Measurements from ENCODE around the gene CFB.

CFB gene

DNA sequence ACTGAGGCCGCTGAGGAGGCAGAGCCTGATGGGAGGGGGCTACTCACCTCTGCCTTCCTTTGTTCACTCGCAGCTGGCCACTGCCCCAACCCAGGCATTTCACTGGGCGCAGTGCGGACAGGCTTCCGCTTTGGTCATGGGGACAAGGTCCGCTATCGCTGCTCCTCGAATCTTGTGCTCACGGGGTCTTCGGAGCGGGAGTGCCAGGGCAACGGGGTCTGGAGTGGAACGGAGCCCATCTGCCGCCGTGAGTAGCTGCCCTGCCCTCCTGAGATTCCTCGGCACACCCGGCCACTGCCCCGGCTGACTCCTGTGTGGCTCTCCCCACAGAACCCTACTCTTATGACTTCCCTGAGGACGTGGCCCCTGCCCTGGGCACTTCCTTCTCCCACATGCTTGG, 12.4 kb upstream of the CFB start:
- H3K4me3 ChIP-seq (ENCODE audit: severe bottlenecking) = no peak overlapping the region
- no peaks in the 10 kb centered on the region for H3K27me3 ChIP-seq (ENCODE audit: insufficient read depth, poor library complexity, severe bottlenecking)
- DNase-seq (ENCODE audit: low spot score) (no peak), ATAC-seq (ENCODE audit: low read depth) (no peak)
- H3K9me3 ChIP-seq (ENCODE audit: severe bottlenecking) = peaks cover 1% of the 10 kb centered on the region
- TF ChIP-seq, protein P1, sequence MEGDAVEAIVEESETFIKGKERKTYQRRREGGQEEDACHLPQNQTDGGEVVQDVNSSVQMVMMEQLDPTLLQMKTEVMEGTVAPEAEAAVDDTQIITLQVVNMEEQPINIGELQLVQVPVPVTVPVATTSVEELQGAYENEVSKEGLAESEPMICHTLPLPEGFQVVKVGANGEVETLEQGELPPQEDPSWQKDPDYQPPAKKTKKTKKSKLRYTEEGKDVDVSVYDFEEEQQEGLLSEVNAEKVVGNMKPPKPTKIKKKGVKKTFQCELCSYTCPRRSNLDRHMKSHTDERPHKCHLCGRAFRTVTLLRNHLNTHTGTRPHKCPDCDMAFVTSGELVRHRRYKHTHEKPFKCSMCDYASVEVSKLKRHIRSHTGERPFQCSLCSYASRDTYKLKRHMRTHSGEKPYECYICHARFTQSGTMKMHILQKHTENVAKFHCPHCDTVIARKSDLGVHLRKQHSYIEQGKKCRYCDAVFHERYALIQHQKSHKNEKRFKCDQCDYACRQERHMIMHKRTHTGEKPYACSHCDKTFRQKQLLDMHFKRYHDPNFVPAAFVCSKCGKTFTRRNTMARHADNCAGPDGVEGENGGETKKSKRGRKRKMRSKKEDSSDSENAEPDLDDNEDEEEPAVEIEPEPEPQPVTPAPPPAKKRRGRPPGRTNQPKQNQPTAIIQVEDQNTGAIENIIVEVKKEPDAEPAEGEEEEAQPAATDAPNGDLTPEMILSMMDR (IDR thresholded peaks at IDR 0.05; ENCODE audit: poor library complexity, severe bottlenecking) = no peak
- no peak overlapping the region for H3K27ac ChIP-seq (ENCODE audit: poor library complexity, severe bottlenecking)
- no peaks in the 10 kb centered on the region for H3K4me1 ChIP-seq (ENCODE audit: insufficient read depth, poor library complexity, severe bottlenecking)
- no peaks in the 10 kb centered on the region for H3K36me3 ChIP-seq (ENCODE audit: low read depth)

DNA sequence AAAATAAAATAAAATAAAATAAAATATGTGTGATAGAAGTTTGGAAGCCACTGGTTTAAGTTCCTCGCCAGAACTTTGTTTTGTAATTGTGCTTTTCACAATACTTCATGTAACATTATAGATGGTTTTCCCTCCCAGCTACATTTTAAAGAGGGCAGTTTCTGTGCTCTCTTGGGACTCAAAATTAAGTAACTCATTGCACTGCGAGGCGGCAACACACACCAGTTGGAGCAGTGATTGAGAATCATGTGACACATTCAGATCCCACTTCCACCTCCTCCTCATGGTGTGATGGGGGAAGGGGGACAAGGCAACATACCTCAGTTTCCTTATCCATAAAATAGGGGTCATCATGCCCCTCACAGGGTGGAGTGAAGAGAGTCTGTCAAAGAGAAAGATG, 10.9 kb upstream of the CFB start:
- ATAC-seq (ENCODE audit: low read depth) = no peak
- DNase-seq (ENCODE audit: low spot score) = no peak
- no peak overlapping the region for H3K4me3 ChIP-seq (ENCODE audit: severe bottlenecking)
- H3K9me3 ChIP-seq (ENCODE audit: severe bottlenecking) = peaks cover 1% of the 10 kb centered on the region
- H3K36me3 ChIP-seq (ENCODE audit: low read depth) = no peaks in the 10 kb centered on the region
- H3K27ac ChIP-seq (ENCODE audit: poor library complexity, severe bottlenecking) = no peak overlapping the region
- TF ChIP-seq, protein P1 (IDR thresholded peaks at IDR 0.05; ENCODE audit: poor library complexity, severe bottlenecking) = no peak
- no peaks in the 10 kb centered on the region for H3K27me3 ChIP-seq (ENCODE audit: insufficient read depth, poor library complexity, severe bottlenecking)
- no peaks in the 10 kb centered on the region for H3K4me1 ChIP-seq (ENCODE audit: insufficient read depth, poor library complexity, severe bottlenecking)

DNA sequence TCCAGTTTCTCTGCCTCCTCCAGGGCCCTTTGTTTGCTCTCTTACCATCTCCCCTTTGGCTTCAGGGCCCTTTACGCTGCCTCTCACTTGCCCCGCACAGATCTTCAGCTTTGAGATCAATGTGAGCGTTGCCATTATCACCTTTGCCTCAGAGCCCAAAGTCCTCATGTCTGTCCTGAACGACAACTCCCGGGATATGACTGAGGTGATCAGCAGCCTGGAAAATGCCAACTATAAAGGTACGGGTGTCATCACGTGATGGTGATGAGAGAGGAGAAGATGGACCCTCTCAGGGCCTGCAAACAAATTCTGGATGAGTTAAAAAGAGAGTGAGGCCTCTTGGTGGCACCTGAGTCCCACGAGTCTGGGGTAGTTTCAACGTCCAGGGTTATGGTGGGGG, 10.1 kb upstream of the CFB start:
- peaks cover under 1% of the 10 kb centered on the region for H3K9me3 ChIP-seq (ENCODE audit: severe bottlenecking)
- ATAC-seq (ENCODE audit: low read depth) = no peak
- no peaks in the 10 kb centered on the region for H3K27me3 ChIP-seq (ENCODE audit: insufficient read depth, poor library complexity, severe bottlenecking)
- no peak for DNase-seq (ENCODE audit: low spot score)
- no peaks in the 10 kb centered on the region for H3K36me3 ChIP-seq (ENCODE audit: low read depth)
- TF ChIP-seq, protein P1 (IDR thresholded peaks at IDR 0.05; ENCODE audit: poor library complexity, severe bottlenecking) = no peak
- H3K4me1 ChIP-seq (ENCODE audit: insufficient read depth, poor library complexity, severe bottlenecking) = no peaks in the 10 kb centered on the region
- no peak overlapping the region for H3K4me3 ChIP-seq (ENCODE audit: severe bottlenecking)
- H3K27ac ChIP-seq (ENCODE audit: poor library complexity, severe bottlenecking) = no peak overlapping the region

DNA sequence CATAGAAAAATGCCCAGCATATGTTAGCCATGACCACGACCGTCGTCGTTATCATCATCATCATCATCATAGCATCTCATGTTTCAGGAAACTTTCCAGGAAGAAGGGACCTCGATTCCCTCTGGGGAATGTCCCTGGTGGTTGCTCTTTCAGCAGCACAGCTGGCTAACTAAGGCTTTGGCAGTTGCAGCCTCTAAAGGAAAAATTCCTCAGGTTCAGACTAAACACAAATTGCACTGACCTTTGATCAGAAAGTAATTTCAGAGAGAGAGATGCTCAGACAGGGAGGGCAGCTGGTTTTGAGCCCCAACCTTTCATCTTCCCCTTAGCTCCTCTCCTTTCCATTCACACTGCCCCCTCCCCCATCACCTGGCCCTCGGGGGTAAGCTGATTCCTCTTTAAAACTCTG, 5.6 kb upstream of the CFB start:
- H3K27me3 ChIP-seq (ENCODE audit: insufficient read depth, poor library complexity, severe bottlenecking) = no peaks in the 10 kb centered on the region
- no peak for DNase-seq (ENCODE audit: low spot score)
- H3K9me3 ChIP-seq (ENCODE audit: severe bottlenecking) = no peaks in the 10 kb centered on the region
- no peaks in the 10 kb centered on the region for H3K36me3 ChIP-seq (ENCODE audit: low read depth)
- no peak for ATAC-seq (ENCODE audit: low read depth)
- H3K4me3 ChIP-seq (ENCODE audit: severe bottlenecking) = no peak overlapping the region
- peaks cover 2% of the 10 kb centered on the region for H3K4me1 ChIP-seq (ENCODE audit: insufficient read depth, poor library complexity, severe bottlenecking)
- TF ChIP-seq, protein P1 (IDR thresholded peaks at IDR 0.05; ENCODE audit: poor library complexity, severe bottlenecking) = no peak
- H3K27ac ChIP-seq (ENCODE audit: poor library complexity, severe bottlenecking) = no peak overlapping the region

DNA sequence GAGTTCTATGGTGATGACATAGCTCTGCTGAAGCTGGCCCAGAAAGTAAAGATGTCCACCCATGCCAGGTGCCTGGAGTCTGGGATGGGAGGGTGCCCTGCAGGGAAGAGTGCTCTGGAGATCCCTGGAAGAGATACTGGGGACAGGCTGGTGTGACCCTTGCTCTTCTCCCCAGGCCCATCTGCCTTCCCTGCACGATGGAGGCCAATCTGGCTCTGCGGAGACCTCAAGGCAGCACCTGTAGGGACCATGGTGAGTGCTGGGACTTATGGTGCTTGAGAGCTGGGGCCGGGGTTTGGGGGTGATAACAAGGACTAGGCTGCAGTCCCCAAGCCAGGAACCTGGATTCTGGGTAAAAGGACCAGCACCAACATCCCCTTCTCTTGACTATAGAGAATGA, 2.2 kb upstream of the CFB start:
- Histone ChIP-seq H3K4me3 (ENCODE audit: severe bottlenecking) (no peak overlapping the region), H3K4me1 (ENCODE audit: insufficient read depth, poor library complexity, severe bottlenecking) (peaks cover 10% of the 10 kb centered on the region), H3K9me3 (ENCODE audit: severe bottlenecking) (no peaks in the 10 kb centered on the region), H3K27ac (ENCODE audit: poor library complexity, severe bottlenecking) (no peak overlapping the region), H3K36me3 (ENCODE audit: low read depth) (no peaks in the 10 kb centered on the region), H3K27me3 (ENCODE audit: insufficient read depth, poor library complexity, severe bottlenecking) (no peaks in the 10 kb centered on the region)
- DNase-seq (ENCODE audit: low spot score) = no peak
- TF ChIP-seq, protein P1 (IDR thresholded peaks at IDR 0.05; ENCODE audit: poor library complexity, severe bottlenecking) = no peak
- no peak for ATAC-seq (ENCODE audit: low read depth)
